Cardiac muscle cell (in vitro differentiated cells and primary cell): ENCODE data around the gene FRMD4B. TPM values are rescaled to one million over a fixed set of nuclear protein-coding genes. Genes with fewer than 3 reads are reported as not detected.

Experiments
- DNase-seq, 2 donors: peaks; one replicate each; pipeline versions ENCODE4 v3.0.0 to v3.0.0-alpha.2; 2010 to 2017; ENCODE audit warnings: low read depth in 1 of 2, low spot score in 1 of 2
- H3K27ac ChIP-seq: fragments of 200-600 bp; sonication (generic); 2 replicates; pipeline ENCODE4 v1.5.1; 2016
- H3K27me3 ChIP-seq: fragments of 200-600 bp; sonication (generic); 2 replicates; pipeline ENCODE4 v1.6.0; 2016; ENCODE audit warnings: control low read depth
- H3K36me3 ChIP-seq: fragments of 200-600 bp; sonication (generic); 2 replicates; pipeline ENCODE4 v1.5.1; 2016; ENCODE audit warnings: control low read depth
- H3K4me1 ChIP-seq: fragments of 200-600 bp; sonication (generic); 2 replicates; pipeline ENCODE4 v1.8.1; 2017; ENCODE audit warnings: low read depth, mild to moderate bottlenecking, mixed run types
- H3K4me3 ChIP-seq: fragments of 200-600 bp; sonication (generic); 2 replicates; pipeline ENCODE4 v1.5.1; 2016; ENCODE audit warnings: mild to moderate bottlenecking
- H3K9me3 ChIP-seq: fragments of 200-600 bp; sonication (generic); 2 replicates; pipeline ENCODE4 v1.5.1; 2017; ENCODE audit warnings: low read depth, mild to moderate bottlenecking, control low read depth
- CTCF ChIP-seq: IDR thresholded peaks from 2 replicates; pipeline ENCODE4 v1.5.1; 2012; ENCODE audit warnings: low read depth, mild to moderate bottlenecking, low read length
- polyA plus RNA-seq: library from polyadenylated mRNA; unstranded; fragments of >200 nt; fragmentation: Nextera tagmentation; extraction: Ambion mirVana; gene quantifications from 2 replicates; pipeline ENCODE4 v1.2.1, GENCODE V29; 2016
- total RNA-seq: library from RNA; depleted of rRNA; stranded (reverse); fragments of >200 nt; gene quantifications from 2 replicates; pipeline ENCODE4 v1.2.3, GENCODE V29; 2016

FRMD4B gene
- total and polyA plus RNA-seq, 2 experiments from 2014 or later = 38.6 to 78.7 TPM

GRCh38 chr3:69379661-69380060 lies 6.2 kb downstream of the FRMD4B start:
- H3K4me1 ChIP-seq = no peaks in the 10 kb centered on the region
- no peak for DNase-seq
- no peaks in the 10 kb centered on the region for H3K9me3 ChIP-seq
- peaks cover 9% of the 10 kb centered on the region for H3K27me3 ChIP-seq
- no peaks in the 10 kb centered on the region for H3K36me3 ChIP-seq
- H3K27ac ChIP-seq = no peak overlapping the region
- no peak for TF ChIP-seq CTCF
- no peak overlapping the region for H3K4me3 ChIP-seq

GRCh38 chr3:69378112-69378802 lies 7.6 kb downstream of the FRMD4B start:
- TF ChIP-seq CTCF = no peak
- no peaks in the 10 kb centered on the region for H3K36me3 ChIP-seq

GRCh38 chr3:69377262-69377661 lies 8.6 kb downstream of the FRMD4B start:
- no peaks in the 10 kb centered on the region for H3K36me3 ChIP-seq
- H3K27me3 ChIP-seq = no peaks in the 10 kb centered on the region
- H3K27ac ChIP-seq = no peak overlapping the region
- no peak overlapping the region for H3K4me3 ChIP-seq
- H3K9me3 ChIP-seq = no peaks in the 10 kb centered on the region
- DNase-seq = no peak
- no peak for TF ChIP-seq CTCF
- no peaks in the 10 kb centered on the region for H3K4me1 ChIP-seq

More at GRCh38 chr3:69378112-69378802, 7.6 kb downstream of the FRMD4B start:
- H3K9me3 ChIP-seq = no peaks in the 10 kb centered on the region
- DNase-seq = no peak
- H3K4me3 ChIP-seq = no peak overlapping the region
- no peaks in the 10 kb centered on the region for H3K27me3 ChIP-seq
- H3K4me1 ChIP-seq = no peaks in the 10 kb centered on the region
- H3K27ac ChIP-seq = no peak overlapping the region

GRCh38 chr3:69376731-69377130 lies 9.2 kb downstream of the FRMD4B start:
- no peak for TF ChIP-seq CTCF
- Histone ChIP-seq H3K9me3 (no peaks in the 10 kb centered on the region), H3K4me1 (no peaks in the 10 kb centered on the region), H3K4me3 (no peak overlapping the region), H3K27me3 (no peaks in the 10 kb centered on the region), H3K27ac (no peak overlapping the region), H3K36me3 (no peaks in the 10 kb centered on the region)
- no peak for DNase-seq

- no peak overlapping the region for H3K27ac ChIP-seq
- no peak for TF ChIP-seq CTCF
- no peak overlapping the region for H3K4me3 ChIP-seq
- no peaks in the 10 kb centered on the region for H3K27me3 ChIP-seq
- DNase-seq = no peak
- no peaks in the 10 kb centered on the region for H3K36me3 ChIP-seq
- no peaks in the 10 kb centered on the region for H3K9me3 ChIP-seq
- H3K4me1 ChIP-seq = no peaks in the 10 kb centered on the region
Measured at GRCh38 chr3:69371816-69372215, 14.1 kb downstream of the FRMD4B start.
